T-helper 1 cell treated with Interleukin-12 subunit alpha and Interleukin-12 subunit beta and Interleukin-4 antibody, amounts not matched to agents 30 μg/mL and 1 μg/mL, for 36 hours (primary cell): ENCODE measurements around the gene RNF39.

Source experiments
- H3K27ac Mint-ChIP-seq: one replicate; pipeline ENCODE4 v1.8.0; 2021; ENCODE audit warnings: mild to moderate bottlenecking, mixed read lengths
- H3K27me3 Mint-ChIP-seq: one replicate; pipeline ENCODE4 v1.8.0; 2021; ENCODE audit warnings: low read depth, mixed read lengths
- H3K36me3 Mint-ChIP-seq: one replicate; pipeline ENCODE4 v1.8.0; 2021; ENCODE audit warnings: low read depth, mixed read lengths
- H3K4me1 Mint-ChIP-seq: one replicate; pipeline ENCODE4 v1.8.0; 2021; ENCODE audit warnings: low read depth, mixed read lengths
- H3K4me3 Mint-ChIP-seq: one replicate; pipeline ENCODE4 v1.8.0; 2021; ENCODE audit warnings: mild to moderate bottlenecking, moderate library complexity, mixed read lengths
- H3K9me3 Mint-ChIP-seq: one replicate; pipeline ENCODE4 v1.8.0; 2021; ENCODE audit warnings: mixed read lengths

The RNF39 gene

GRCh38 chr6:30074331-30075093 is 1.1 kb downstream of the RNF39 start:
- Mint-ChIP-seq H3K4me1 (peaks cover 38% of the 10 kb centered on the region), H3K36me3 (peaks cover 29% of the 10 kb centered on the region), H3K9me3 (no peaks in the 10 kb centered on the region), H3K27ac (no peak overlapping the region), H3K4me3 (peak overlapping the region; percentile 37), H3K27me3 (peaks cover 86% of the 10 kb centered on the region)

DNA sequence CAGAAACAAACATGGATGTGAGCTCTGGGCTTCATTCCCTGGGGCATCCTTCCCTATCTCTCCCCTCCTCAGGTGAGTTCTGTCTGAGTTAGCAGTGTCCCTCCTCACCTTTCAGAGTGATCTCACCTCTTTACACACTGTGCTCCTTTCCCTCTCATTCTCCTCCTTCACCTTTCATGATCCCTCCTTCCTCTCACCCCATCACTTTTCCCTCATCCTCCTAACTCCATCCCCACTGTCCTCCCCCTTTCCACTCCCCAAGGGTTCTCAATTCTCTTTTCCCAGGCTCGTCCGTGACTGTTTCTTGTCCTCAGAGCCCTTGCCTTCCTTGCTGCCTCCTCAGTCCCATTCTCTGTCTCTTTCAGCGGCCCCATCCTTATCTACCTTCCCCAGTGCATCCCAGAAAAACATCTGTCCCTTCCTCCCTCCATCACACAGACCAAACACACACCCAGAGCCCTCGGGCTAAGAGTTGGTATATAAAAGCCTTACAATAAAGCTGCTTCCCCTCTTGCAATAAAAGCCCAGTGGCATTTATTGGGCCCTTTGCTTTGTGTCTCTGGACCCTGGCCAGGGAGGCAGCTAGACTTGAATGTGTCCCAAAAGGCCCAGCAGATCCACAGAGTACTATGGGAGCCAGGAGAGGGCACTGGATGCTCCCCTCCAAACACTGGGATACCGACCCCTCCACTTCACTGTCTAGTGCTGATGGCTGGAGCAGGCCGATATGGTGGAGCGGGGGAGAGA is 1.9 kb downstream of the RNF39 start:
- Mint-ChIP-seq H3K36me3 (peaks cover 31% of the 10 kb centered on the region), H3K27me3 (peaks cover 77% of the 10 kb centered on the region), H3K9me3 (no peaks in the 10 kb centered on the region), H3K4me3 (no peak overlapping the region), H3K27ac (no peak overlapping the region), H3K4me1 (peaks cover 39% of the 10 kb centered on the region)

DNA sequence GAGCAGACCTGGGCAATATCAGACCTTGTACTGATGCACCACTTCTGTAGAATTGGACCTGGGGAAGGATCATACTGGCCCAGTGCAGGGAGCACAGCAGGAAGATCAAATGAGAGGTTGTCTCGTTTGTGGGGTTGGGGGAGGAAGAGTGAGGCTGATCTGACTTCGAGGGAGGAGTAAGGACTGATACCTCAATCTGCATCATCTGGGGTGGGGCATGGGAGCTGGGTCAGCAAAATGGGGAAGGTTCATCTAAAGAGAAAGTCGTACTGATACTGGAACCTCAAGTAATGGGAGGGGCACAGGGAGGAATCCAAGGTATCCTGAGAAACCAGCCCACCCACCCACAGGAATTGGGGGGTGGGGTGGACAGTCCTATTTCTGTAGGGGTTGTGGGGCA is 3.7 kb downstream of the RNF39 start:
- H3K4me3 Mint-ChIP-seq = peak overlapping the region; percentile 0

DNA sequence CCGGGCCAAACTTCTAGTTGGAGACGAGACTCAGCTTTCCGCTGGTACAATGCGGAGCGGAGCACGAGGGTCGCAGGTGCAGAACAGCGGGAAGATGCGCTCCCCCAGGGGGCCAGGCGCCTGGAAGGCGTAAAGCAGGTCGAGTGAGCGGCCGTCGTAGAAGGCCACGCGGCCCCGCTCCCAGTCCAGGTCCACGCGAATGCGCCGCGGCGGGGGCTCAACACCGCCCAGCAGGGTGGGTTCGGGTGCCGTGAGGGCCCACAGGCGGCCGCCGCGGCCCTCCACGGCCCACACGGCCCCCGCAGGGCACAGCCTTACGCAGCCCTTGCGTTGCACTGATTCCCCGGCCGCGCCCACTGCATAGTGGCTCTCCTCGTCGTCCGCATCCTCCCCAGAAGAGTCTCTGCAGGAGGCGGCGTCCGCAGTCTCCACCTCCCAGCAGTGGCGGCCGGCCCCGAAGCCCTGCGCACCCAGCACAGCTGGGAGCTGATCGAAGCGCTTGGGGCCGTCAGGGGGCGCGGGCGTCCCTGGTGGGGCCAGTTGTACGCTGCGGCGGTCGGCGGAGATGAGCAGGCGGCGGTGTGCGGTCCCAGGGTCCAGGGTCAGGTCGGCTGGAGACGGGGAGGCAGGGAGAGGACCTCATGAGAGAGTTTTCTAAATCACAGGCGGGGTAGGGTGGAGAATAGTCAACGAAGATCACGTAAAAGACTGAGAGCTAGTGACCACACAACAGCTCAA is 4.3 kb downstream of the RNF39 start:
- Mint-ChIP-seq H3K9me3 (no peaks in the 10 kb centered on the region), H3K4me1 (peaks cover 39% of the 10 kb centered on the region), H3K36me3 (peaks cover 44% of the 10 kb centered on the region), H3K27ac (no peak overlapping the region), H3K4me3 (peak overlapping the region; percentile 0), H3K27me3 (peaks cover 59% of the 10 kb centered on the region)

More for the DNA sequence above, 3.7 kb downstream of the RNF39 start:
- peaks cover 65% of the 10 kb centered on the region for H3K27me3 Mint-ChIP-seq
- H3K9me3 Mint-ChIP-seq = no peaks in the 10 kb centered on the region
- H3K36me3 Mint-ChIP-seq = peaks cover 44% of the 10 kb centered on the region
- peaks cover 42% of the 10 kb centered on the region for H3K4me1 Mint-ChIP-seq
- no peak overlapping the region for H3K27ac Mint-ChIP-seq

DNA sequence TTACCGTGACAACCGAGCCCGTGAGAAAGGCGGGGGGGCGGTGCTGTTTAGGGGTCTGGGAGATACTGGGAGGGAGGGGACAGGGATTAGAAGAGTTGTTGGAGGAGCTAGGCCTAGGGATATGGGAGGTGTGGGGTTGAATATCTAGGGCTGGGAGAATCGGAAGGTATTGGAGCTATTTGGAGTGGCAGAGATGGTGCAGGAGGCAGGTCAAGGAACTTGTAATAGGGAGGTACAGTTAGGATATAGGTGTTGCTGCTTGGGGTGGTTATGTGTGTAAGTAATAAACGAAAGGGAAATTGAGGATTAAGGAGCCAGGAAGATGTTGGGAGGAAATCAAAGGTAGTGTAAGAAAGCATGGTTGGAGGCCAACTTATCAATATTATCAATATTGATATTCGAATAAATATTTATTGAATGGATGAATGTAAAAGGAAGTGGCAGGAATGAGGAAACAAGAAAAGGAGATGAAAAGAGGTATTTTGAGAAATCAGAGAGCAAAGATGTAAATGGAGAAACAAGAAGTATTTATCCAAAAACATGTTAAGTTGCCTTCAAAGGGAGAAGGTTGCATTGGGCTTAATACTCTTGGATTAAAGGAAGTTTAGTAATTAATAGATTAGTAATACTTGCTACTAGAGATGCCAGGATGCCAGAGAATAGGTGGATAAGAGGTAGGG is 8.0 kb downstream of the RNF39 start:
- H3K4me3 Mint-ChIP-seq = peak overlapping the region; percentile 97
- H3K27me3 Mint-ChIP-seq = peaks cover 25% of the 10 kb centered on the region
- peaks cover 47% of the 10 kb centered on the region for H3K4me1 Mint-ChIP-seq
- peak overlapping the region; percentile 98 for H3K27ac Mint-ChIP-seq
- H3K9me3 Mint-ChIP-seq = no peaks in the 10 kb centered on the region
- peaks cover 51% of the 10 kb centered on the region for H3K36me3 Mint-ChIP-seq

- peaks cover 17% of the 10 kb centered on the region for H3K27me3 Mint-ChIP-seq
- peaks cover 46% of the 10 kb centered on the region for H3K4me1 Mint-ChIP-seq
- no peaks in the 10 kb centered on the region for H3K9me3 Mint-ChIP-seq
- H3K27ac Mint-ChIP-seq = peak within 1 kb of the TSS; percentile 98
- peaks cover 47% of the 10 kb centered on the region for H3K36me3 Mint-ChIP-seq
- peak within 1 kb of the TSS; percentile 97 for H3K4me3 Mint-ChIP-seq
Measured at GRCh38 chr6:30066577-30067459, 8.8 kb downstream of the RNF39 start, which contains the start of gene PPP1R11. Gene PPP1R11 (plus strand): TSS chr6:30067198. CDS start chr6:30067411, 213 bp downstream.

- H3K27me3 Mint-ChIP-seq = peaks cover 12% of the 10 kb centered on the region
- peak overlapping the region; percentile 97 for H3K4me3 Mint-ChIP-seq
- peaks cover 50% of the 10 kb centered on the region for H3K36me3 Mint-ChIP-seq
- H3K4me1 Mint-ChIP-seq = peaks cover 46% of the 10 kb centered on the region
- H3K9me3 Mint-ChIP-seq = no peaks in the 10 kb centered on the region
- H3K27ac Mint-ChIP-seq = peak overlapping the region; percentile 98
Measured at GRCh38 chr6:30066082-30066481, 9.5 kb downstream of the RNF39 start.

GRCh38 chr6:30063315-30063714 is 12.3 kb downstream of the RNF39 start:
- Mint-ChIP-seq H3K36me3 (peaks cover 30% of the 10 kb centered on the region), H3K27ac (no peak overlapping the region), H3K4me1 (peaks cover 39% of the 10 kb centered on the region), H3K4me3 (peak overlapping the region; percentile 32), H3K9me3 (no peaks in the 10 kb centered on the region), H3K27me3 (no peaks in the 10 kb centered on the region)

- Mint-ChIP-seq H3K27me3 (no peaks in the 10 kb centered on the region), H3K4me1 (peaks cover 32% of the 10 kb centered on the region), H3K9me3 (no peaks in the 10 kb centered on the region), H3K36me3 (peaks cover 28% of the 10 kb centered on the region), H3K27ac (peak overlapping the region; percentile 17), H3K4me3 (peak overlapping the region; percentile 98)
Measured at GRCh38 chr6:30062471-30063178, 12.9 kb downstream of the RNF39 start.

DNA sequence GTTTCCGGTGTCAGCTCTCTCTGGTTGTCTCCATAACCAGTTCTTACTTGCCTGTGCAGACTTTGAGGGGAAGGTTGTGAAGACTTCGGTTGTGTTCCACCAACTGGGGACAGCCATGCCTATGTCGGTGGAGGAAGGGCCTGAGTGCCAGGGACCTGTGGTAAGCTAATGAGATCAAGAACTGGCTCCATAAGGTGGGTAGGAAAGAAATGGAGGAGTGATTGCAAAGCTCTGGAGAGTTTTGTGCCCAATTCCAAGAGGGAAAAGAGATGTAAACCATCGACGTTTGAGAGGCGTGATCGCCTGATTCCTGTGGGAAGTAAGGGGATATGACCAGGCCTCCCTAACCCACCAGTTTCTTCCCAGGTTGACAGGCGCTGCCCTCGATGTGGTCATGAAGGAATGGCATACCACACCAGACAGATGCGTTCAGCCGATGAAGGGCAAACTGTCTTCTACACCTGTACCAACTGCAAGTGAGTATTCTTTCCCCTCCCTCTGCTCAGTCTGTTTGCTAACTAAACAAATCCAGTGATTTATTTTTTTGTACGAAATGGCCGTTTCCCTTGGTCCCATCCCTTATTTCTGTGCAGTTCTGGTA is 13.6 kb downstream of the RNF39 start:
- peaks cover 28% of the 10 kb centered on the region for H3K36me3 Mint-ChIP-seq
- no peaks in the 10 kb centered on the region for H3K27me3 Mint-ChIP-seq
- peak overlapping the region; percentile 98 for H3K4me3 Mint-ChIP-seq
- H3K4me1 Mint-ChIP-seq = peaks cover 28% of the 10 kb centered on the region
- peak overlapping the region; percentile 99 for H3K27ac Mint-ChIP-seq
- H3K9me3 Mint-ChIP-seq = no peaks in the 10 kb centered on the region

DNA sequence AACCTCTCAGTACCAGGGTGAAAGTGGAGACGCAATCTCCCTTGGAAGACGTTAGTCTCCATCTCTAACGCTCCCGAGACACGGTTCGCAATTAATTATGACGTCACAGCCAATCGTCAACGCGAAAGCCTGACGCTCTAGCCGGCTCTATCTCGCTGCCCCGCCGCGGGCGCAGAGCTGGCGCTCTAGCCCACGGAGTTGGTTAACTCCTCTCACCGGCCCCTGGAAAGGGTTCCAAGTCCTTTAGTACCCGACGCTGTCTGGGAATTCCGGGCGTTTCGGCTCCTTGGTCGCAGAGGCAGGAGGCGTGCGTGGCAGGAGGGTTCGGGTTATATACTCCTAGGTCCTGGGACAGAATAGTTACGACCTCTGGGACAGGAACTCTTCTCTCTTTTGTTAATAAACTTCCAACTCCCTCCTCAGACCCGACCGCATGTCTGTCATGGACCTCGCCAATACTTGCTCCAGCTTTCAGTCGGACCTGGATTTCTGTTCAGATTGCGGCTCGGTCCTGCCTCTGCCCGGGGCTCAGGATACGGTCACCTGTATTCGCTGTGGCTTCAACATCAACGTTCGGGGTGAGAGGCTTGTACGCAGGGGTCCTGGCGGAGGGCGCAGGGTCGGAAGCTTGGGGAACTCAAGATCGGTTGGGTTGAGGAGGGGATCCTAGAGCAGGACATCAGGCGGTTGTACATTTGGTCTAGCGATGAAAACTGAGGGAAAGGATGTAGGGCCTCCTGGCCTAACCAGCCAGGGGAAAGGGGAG is 14.3 kb downstream of the RNF39 start, which contains the start of gene POLR1H:
POLR1H (plus strand) TSS at position 174 of the 766 bp plus-strand sequence; CDS start at position 434, 260 bp downstream.
- Mint-ChIP-seq H3K36me3 (peaks cover 28% of the 10 kb centered on the region), H3K27ac (peak within 1 kb of the TSS; percentile 99), H3K9me3 (no peaks in the 10 kb centered on the region), H3K4me3 (peak within 1 kb of the TSS; percentile 98), H3K4me1 (peaks cover 25% of the 10 kb centered on the region), H3K27me3 (no peaks in the 10 kb centered on the region)

- Mint-ChIP-seq H3K27me3 (no peaks in the 10 kb centered on the region), H3K4me1 (peaks cover 19% of the 10 kb centered on the region), H3K36me3 (peaks cover 27% of the 10 kb centered on the region), H3K9me3 (no peaks in the 10 kb centered on the region), H3K27ac (peak overlapping the region; percentile 99), H3K4me3 (peak overlapping the region; percentile 98)
Measured at GRCh38 chr6:30060606-30061091, 14.9 kb downstream of the RNF39 start.
